ENCODE results near the gene QARS1.

Gene QARS1

GRCh38 chr3:49131040-49131439, 26.5 kb upstream of the QARS1 start:
- no peak for TF ChIP-seq CTCF (IDR thresholded peaks at IDR 0.05; ENCODE audit: insufficient read depth, low read length, missing control alignments)
- ChIA-PET POLR2A (interaction anchor here (2.1 kb wide), 1 partner anchor 10 kb away, joined by 6 read pairs; the partner anchor contains the start of gene USP19), CTCF (interaction anchor here (1.3 kb wide), 1 partner anchor 10 kb away, joined by 4 read pairs; the partner anchor contains the start of gene USP19)
- no peak for DNase-seq (ENCODE audit: low read depth, low spot score)
- H3K4me3 ChIP-seq (ENCODE audit: low read depth, low read length) = peak overlapping the region; percentile 95

GRCh38 chr3:49124991-49125670, 20.6 kb upstream of the QARS1 start:
- DNase-seq (ENCODE audit: low read depth, low spot score) = no peak
- TF ChIP-seq CTCF (IDR thresholded peaks at IDR 0.05; ENCODE audit: insufficient read depth, low read length, missing control alignments) = no peak
- CTCF ChIA-PET = no interaction called here
- H3K4me3 ChIP-seq (ENCODE audit: low read depth, low read length) = no peak overlapping the region
- POLR2A ChIA-PET = interaction anchor here (1.1 to 1.9 kb wide), 2 partner anchors 7 to 8 kb away, joined by 4 to 7 read pairs; partner anchors contain the start of gene LAMB2

- ChIA-PET POLR2A (interaction anchor here (0.6 to 1.9 kb wide), 2 partner anchors 8 to 130 kb away, joined by 3 to 7 read pairs; partner anchors contain the start of gene LAMB2), CTCF (no interaction called here)
- no peak overlapping the region for H3K4me3 ChIP-seq (ENCODE audit: low read depth, low read length)
- no peak for TF ChIP-seq CTCF (IDR thresholded peaks at IDR 0.05; ENCODE audit: insufficient read depth, low read length, missing control alignments)
- no peak for DNase-seq (ENCODE audit: low read depth, low spot score)
Observed at GRCh38 chr3:49124203-49124602, 19.6 kb upstream of the QARS1 start.

- no peak for DNase-seq (ENCODE audit: low read depth, low spot score)
- no peak overlapping the region for H3K4me3 ChIP-seq (ENCODE audit: low read depth, low read length)
- CTCF ChIA-PET = no interaction called here
- no peak for TF ChIP-seq CTCF (IDR thresholded peaks at IDR 0.05; ENCODE audit: insufficient read depth, low read length, missing control alignments)
- POLR2A ChIA-PET = interaction anchor here (0.6 to 1.9 kb wide), 2 partner anchors 9 to 130 kb away, joined by 3 to 7 read pairs; partner anchors contain the start of gene LAMB2
Observed at GRCh38 chr3:49123687-49124086, 19.1 kb upstream of the QARS1 start.

GRCh38 chr3:49122886-49123545, 18.5 kb upstream of the QARS1 start:
- H3K4me3 ChIP-seq (ENCODE audit: low read depth, low read length) = no peak overlapping the region
- TF ChIP-seq CTCF (IDR thresholded peaks at IDR 0.05; ENCODE audit: insufficient read depth, low read length, missing control alignments) = no peak
- ChIA-PET POLR2A (interaction anchor here (1.5 to 1.9 kb wide), 2 partner anchors 9 to 29 kb away, joined by 4 to 7 read pairs; partner anchors contain the start of genes LAMB2 and QRICH1), CTCF (no interaction called here)
- no peak for DNase-seq (ENCODE audit: low read depth, low spot score)

DNA sequence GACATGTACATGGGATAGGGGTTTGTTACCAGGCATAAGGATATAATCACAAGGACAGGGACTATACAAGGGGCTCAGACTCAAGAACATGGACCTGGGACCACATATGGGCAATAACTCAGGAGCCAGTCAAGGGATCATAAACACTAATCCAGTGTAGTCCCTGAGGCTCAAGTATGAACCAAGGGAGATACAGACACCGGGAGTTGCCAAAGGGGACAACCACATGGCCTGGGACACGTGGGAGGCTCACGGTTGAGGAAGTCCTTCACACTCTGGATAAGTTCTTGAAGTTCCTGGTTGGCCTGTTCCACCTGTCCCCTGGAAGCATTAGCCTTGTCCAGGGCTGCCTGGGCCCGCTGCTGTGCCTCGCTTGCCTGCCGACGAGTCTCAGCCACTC, 17.9 kb upstream of the QARS1 start:
- ChIA-PET POLR2A (interaction anchor here (1.5 to 2.6 kb wide), 2 partner anchors 10 to 29 kb away, joined by 4 to 25 read pairs; partner anchors contain the start of genes LAMB2 and QRICH1), CTCF (no interaction called here)
- no peak for DNase-seq (ENCODE audit: low read depth, low spot score)
- H3K4me3 ChIP-seq (ENCODE audit: low read depth, low read length) = no peak overlapping the region
- no peak for TF ChIP-seq CTCF (IDR thresholded peaks at IDR 0.05; ENCODE audit: insufficient read depth, low read length, missing control alignments)

All from AG04449 (cell line).